Heart left ventricle (tissue), 16 donors: ENCODE results near the gene FAXC. TPM values are rescaled to one million over a fixed set of nuclear protein-coding genes. Genes with fewer than 3 reads are reported as not detected.

Source experiments
- ATAC-seq, 4 donors: fragments of 200-7000 bp; cut with Tn5 transposase; one replicate each; pipeline ENCODE4 v1.9.1; 2020 to 2022; ENCODE audit warnings: moderate library complexity in 4 of 4, mild to moderate bottlenecking in 3 of 4, moderate number of reproducible peaks in 1 of 4
- DNase-seq, 5 donors: peaks; one replicate each; pipeline ENCODE4 v3.0.0-alpha.2; 2020
- H3K27ac ChIP-seq, 12 donors: fragments of 200-600 bp; sonication (generic) in 4 of 12; one replicate each; pipeline versions ENCODE4 v1.5.0 to v1.8.0; 2016 to 2022; ENCODE audit warnings: mild to moderate bottlenecking in 2 of 12
- H3K27me3 ChIP-seq, 9 donors: fragments of 200-600 bp; sonication (generic) in 2 of 9; one replicate each; pipeline versions ENCODE4 v1.5.1 to v1.8.0; 2016 to 2022; ENCODE audit warnings: mild to moderate bottlenecking in 3 of 9
- H3K36me3 ChIP-seq, 9 donors: fragments of 200-600 bp; sonication (generic) in 2 of 9; one replicate each; pipeline versions ENCODE4 v1.5.0 to v1.8.0; 2018 to 2022; ENCODE audit warnings: mild to moderate bottlenecking in 2 of 9
- H3K4me1 ChIP-seq, 12 donors: fragments of 200-600 bp; sonication (generic) in 4 of 12; one replicate each; pipeline versions ENCODE4 v1.5.0 to v1.8.0; 2016 to 2022; ENCODE audit warnings: mild to moderate bottlenecking in 3 of 12
- H3K4me3 ChIP-seq, 12 donors: fragments of 200-600 bp; sonication (generic) in 4 of 12; one replicate each; pipeline versions ENCODE4 v1.5.0 to v1.8.0; 2017 to 2022; ENCODE audit warnings: mild to moderate bottlenecking in 9 of 12, moderate library complexity in 4 of 12
- H3K9me3 ChIP-seq, 12 donors: fragments of 200-600 bp; sonication (generic) in 4 of 12; one replicate each; pipeline versions ENCODE4 v1.5.0 to v1.8.0; 2016 to 2022; ENCODE audit warnings: mild to moderate bottlenecking in 1 of 12
- POLR2A ChIP-seq, 2 donors: fragments of 450-650 bp; IDR thresholded peaks; one replicate each; pipeline ENCODE4 v1.6.1; 2017; ENCODE audit warnings: antibody characterized with exemption in 2 of 2, mild to moderate bottlenecking in 2 of 2, moderate library complexity in 2 of 2
- WGBS, 4 donors: extraction: QIAGEN DNeasy Blood & Tissue Kit in 2 of 4; methylation state at CpG; one replicate each; pipeline versions ENCODE4 v1.1.5 to v1.1.7; 2013 to 2018; 5-methylcytosine and 5-hydroxymethylcytosine counted together
- intact Hi-C, 10 donors: fragments of 100-400 bp; cut with DNase I; formaldehyde crosslinking; loops; one replicate each; pipeline versions ENCODE4 v1.11.1 to v1.14.2; 2022
- polyA plus RNA-seq, 2 donors: library from polyadenylated mRNA; stranded (reverse); fragments of 200-250 nt; gene quantifications; one replicate each; pipeline ENCODE4 v1.2.3, GENCODE V29; 2013
- total RNA-seq, 9 donors: library from RNA; depleted of rRNA in 2 of 9; stranded (reverse); fragments of >200 nt in 2 of 9; fragmentation: NEBNext Ultra II Directional in 3 of 9; extraction: Animal tissue kit (Norgen Biotek cat#: 25700) in 3 of 9; gene quantifications; one replicate each; pipeline versions ENCODE4 v1.1.0 to v1.2.4, GENCODE V29; 2016 to 2023
- TF ChIP-seq, protein P1 (sequence below), 12 donors: fragments of 200-600 bp; sonication (generic) in 4 of 12; IDR thresholded peaks; one replicate each; pipeline versions ENCODE4 v1.5.0 to v1.8.0; 2018 to 2022; ENCODE audit warnings: antibody characterized with exemption in 12 of 12, mild to moderate bottlenecking in 5 of 12
- donor health status: ischemic (EF 13 %, LVEDD 7.1; RV severe dilation, severe dysfunction).
- donor health status: healthy with polysubstance abuse.
- donor health status: DM: no; HTN: yes; CAD: no.
- donor health status: DM: no; HTN: no; CAD: no.
- donor health status: ischemic (EF 25% LVEDD 6.9; RV normal size, moderate dysfunction).
- donor health status: ischemic (EF 25% LVEDD 5.7; RV mildly dilated, moderate dysfunction).
- donor health status: healthy.
- donor health status: DM: yes; HTN: yes; CAD: no.
- donor health status: ischemic (EF 35%, LVEDD 5.7; RV mildly dilated, moderate dysfunction).
- donor health status: nonischemic (EF 11% LVEDD 7.7; RV severe dilation, severe dysfunction).
- donor health status: DM: yes; HTN: yes; CAD: no.
- donor health status: PGD.
- donor health status: ischemic (EF 29% LVEDD 5.4; RV normal size, mild dysfunction).
- donor health status: nonischemic (EF 23%, LVEDD 6.1; RV moderate dilation, normal function).

Gene FAXC
- total and polyA plus RNA-seq, 11 donors = under 0.01 to 3.2 (median 0.51) TPM; not detected in 3

DNA sequence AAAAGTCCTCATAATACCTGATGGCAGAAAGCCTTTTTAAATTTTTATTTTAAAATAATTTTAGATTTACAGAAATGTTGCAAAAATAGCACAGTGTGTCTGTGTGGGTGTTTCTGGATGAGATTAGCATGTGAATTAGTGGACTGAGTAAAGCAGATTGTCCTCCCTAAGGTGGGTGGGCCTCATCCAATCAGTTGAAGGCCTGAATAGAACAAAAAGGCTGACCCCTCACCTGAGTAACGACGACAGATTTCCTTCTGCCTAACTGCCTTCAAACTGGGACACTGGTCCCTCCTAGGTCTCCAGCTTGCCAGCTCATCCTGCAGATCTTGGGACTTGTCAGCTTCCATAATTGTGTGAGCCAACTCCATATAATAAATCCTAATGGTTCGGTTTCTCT is 54.2 kb downstream of the FAXC start:
- TF ChIP-seq, protein P1, sequence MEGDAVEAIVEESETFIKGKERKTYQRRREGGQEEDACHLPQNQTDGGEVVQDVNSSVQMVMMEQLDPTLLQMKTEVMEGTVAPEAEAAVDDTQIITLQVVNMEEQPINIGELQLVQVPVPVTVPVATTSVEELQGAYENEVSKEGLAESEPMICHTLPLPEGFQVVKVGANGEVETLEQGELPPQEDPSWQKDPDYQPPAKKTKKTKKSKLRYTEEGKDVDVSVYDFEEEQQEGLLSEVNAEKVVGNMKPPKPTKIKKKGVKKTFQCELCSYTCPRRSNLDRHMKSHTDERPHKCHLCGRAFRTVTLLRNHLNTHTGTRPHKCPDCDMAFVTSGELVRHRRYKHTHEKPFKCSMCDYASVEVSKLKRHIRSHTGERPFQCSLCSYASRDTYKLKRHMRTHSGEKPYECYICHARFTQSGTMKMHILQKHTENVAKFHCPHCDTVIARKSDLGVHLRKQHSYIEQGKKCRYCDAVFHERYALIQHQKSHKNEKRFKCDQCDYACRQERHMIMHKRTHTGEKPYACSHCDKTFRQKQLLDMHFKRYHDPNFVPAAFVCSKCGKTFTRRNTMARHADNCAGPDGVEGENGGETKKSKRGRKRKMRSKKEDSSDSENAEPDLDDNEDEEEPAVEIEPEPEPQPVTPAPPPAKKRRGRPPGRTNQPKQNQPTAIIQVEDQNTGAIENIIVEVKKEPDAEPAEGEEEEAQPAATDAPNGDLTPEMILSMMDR (IDR thresholded peaks at IDR 0.05) = no peak
- TF ChIP-seq POLR2A (IDR thresholded peaks at IDR 0.05) = no peak
- no peak for DNase-seq
- Histone ChIP-seq H3K27ac (no peak overlapping the region), H3K27me3 (peaks cover 0 to 9% (median 0%) of the 10 kb centered on the region in 9 donors), H3K4me3 (no peak overlapping the region), H3K36me3 (no peaks in the 10 kb centered on the region), H3K9me3 (no peaks in the 10 kb centered on the region), H3K4me1 (no peaks in the 10 kb centered on the region)
- ATAC-seq = no peak
- 81 to 86% (median 84%) methylated on average over 3 of the region's 3 CpGs for WGBS, 4 donors
- intact Hi-C loops = no loop called here

DNA sequence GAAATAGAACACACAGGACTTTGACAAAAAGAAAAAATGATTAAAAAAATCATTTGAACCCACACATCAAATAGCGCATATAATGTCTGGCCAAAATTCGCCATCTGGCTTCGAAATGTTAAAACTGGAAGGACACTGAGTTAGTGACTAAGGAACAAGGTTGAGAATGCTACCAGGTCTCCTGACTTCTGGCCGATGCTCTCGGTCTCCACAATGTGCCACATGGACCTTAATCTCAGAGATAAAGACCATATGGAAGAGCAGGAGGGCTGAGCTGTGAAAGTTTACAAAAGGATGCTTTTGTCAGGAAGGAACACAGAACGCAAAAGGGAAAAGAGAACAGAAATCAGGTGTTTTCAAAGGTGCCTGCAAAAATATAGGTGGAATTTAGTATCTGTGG is 54.7 kb downstream of the FAXC start:
- H3K27me3 ChIP-seq = peaks cover 0 to 9% (median 0%) of the 10 kb centered on the region in 9 donors
- ATAC-seq = no peak
- H3K36me3 ChIP-seq = no peaks in the 10 kb centered on the region
- no peak for DNase-seq
- no peak overlapping the region for H3K27ac ChIP-seq
- H3K4me3 ChIP-seq = no peak overlapping the region
- intact Hi-C loops = no loop called here
- no peaks in the 10 kb centered on the region for H3K4me1 ChIP-seq
- H3K9me3 ChIP-seq = no peaks in the 10 kb centered on the region
- no peak for TF ChIP-seq POLR2A (IDR thresholded peaks at IDR 0.05)
- TF ChIP-seq, protein P1 (IDR thresholded peaks at IDR 0.05) = no peak
- WGBS, 4 donors = 78 to 85% (median 83%) methylated on average over 6 of the region's 6 CpGs

DNA sequence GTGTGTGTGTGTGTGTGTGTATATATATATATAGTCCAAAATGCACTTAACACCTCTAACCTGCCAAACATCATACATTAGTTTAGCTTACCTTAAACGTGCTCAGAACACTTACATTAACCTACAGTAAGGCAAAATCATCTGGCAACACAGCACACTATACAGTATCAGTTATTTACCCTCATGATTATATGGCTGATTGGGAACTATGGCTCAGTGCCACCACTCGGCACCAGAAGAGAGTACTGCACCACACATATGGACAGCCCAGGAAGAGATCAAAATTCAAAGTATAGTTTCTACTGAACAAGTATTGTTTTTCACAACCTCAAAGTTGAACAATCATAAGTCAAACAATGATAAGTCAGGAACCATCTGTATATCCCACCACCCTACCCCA is 59.8 kb downstream of the FAXC start:
- TF ChIP-seq, protein P1 (IDR thresholded peaks at IDR 0.05) = no peak
- TF ChIP-seq POLR2A (IDR thresholded peaks at IDR 0.05) = no peak
- Histone ChIP-seq H3K27me3 (no peaks in the 10 kb centered on the region), H3K4me1 (no peaks in the 10 kb centered on the region), H3K4me3 (no peak overlapping the region), H3K27ac (no peak overlapping the region), H3K9me3 (no peaks in the 10 kb centered on the region), H3K36me3 (no peaks in the 10 kb centered on the region)
- WGBS, 4 donors = 71 to 79% (median 74%) methylated on average over 2 of the region's 2 CpGs
- intact Hi-C loops = no loop called here
- ATAC-seq = no peak
- no peak for DNase-seq

DNA sequence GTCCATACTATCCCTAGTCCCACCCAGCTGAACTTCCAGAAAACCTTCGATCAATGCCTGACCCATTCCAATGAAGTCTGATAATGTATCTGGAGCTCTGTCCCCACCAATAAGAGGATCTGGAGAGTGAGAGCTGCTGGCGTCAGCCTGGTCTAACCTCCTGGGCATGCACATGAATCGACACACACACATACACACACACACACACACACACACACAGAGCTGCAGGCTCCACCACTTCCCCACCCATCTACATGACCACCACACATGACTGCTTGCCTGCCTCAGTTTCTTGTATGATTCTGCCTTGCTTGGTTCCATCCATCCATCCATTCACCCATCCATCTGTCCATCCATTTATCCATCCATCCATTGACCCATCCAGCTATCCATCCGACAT is 60.8 kb downstream of the FAXC start:
- Histone ChIP-seq H3K27ac (no peak overlapping the region), H3K4me3 (no peak overlapping the region), H3K27me3 (no peaks in the 10 kb centered on the region), H3K9me3 (no peaks in the 10 kb centered on the region), H3K4me1 (no peaks in the 10 kb centered on the region), H3K36me3 (no peaks in the 10 kb centered on the region)
- no peak for DNase-seq
- ATAC-seq = no peak
- 69 to 85% (median 78%) methylated on average over 4 of the region's 4 CpGs for WGBS, 4 donors
- TF ChIP-seq, protein P1 (IDR thresholded peaks at IDR 0.05) = no peak
- no peak for TF ChIP-seq POLR2A (IDR thresholded peaks at IDR 0.05)
- intact Hi-C loops = no loop called here
